Cardiac fibroblast (primary cell): Measurements from ENCODE around the gene ZNF184.

Source experiments
- DNase-seq, 2 donors: peaks; one replicate each; pipeline versions ENCODE4 v3.0.0 to v3.0.0-alpha.2; 2010; ENCODE audit warnings: low read depth in 2 of 2
- H3K4me3 ChIP-seq, 2 donors: replicated peaks in 1 of 2; 1 replicate in 1 of 2; 2 replicates in 1 of 2; pipeline ENCODE4 v1.5.1; 2011; ENCODE audit warnings: low read depth in 2 of 2, low read length in 2 of 2, mild to moderate bottlenecking in 2 of 2, moderate library complexity in 1 of 2
- CTCF ChIP-seq: IDR thresholded peaks from one replicate; pipeline ENCODE4 v1.5.1; 2011; ENCODE audit warnings: low read depth, mild to moderate bottlenecking, low read length, inconsistent platforms

The ZNF184 gene

GRCh38 chr6:27478141-27478705 lies 5.3 kb upstream of the ZNF184 start:
- H3K4me3 ChIP-seq: peak overlapping the region; percentile 66 to 73
- peak; percentile 25 to 55 for DNase-seq
- no peak for TF ChIP-seq CTCF

GRCh38 chr6:27477318-27478013 lies 4.6 kb upstream of the ZNF184 start:
- DNase-seq: no peak
- H3K4me3 ChIP-seq: peak overlapping the region in 1 of 2 donors; percentile 66
- no peak for TF ChIP-seq CTCF

GRCh38 chr6:27476090-27476489 lies 3.2 kb upstream of the ZNF184 start:
- H3K4me3 ChIP-seq: no peak overlapping the region
- DNase-seq: no peak
- no peak for TF ChIP-seq CTCF

- no peak for TF ChIP-seq CTCF
- no peak overlapping the region for H3K4me3 ChIP-seq
- no peak for DNase-seq
These were observed 1.8 kb upstream of the ZNF184 start for GRCh38 chr6:27474672-27475071.

- no peak for TF ChIP-seq CTCF
- no peak for DNase-seq
- H3K4me3 ChIP-seq: no peak overlapping the region
These were observed 1.2 kb upstream of the ZNF184 start for GRCh38 chr6:27474172-27474465.

- TF ChIP-seq CTCF: no peak
- peak overlapping the region; percentile 76 to 93 for H3K4me3 ChIP-seq
- DNase-seq: peak; percentile 69 to 77
These were observed 706 bp downstream of the ZNF184 start for GRCh38 chr6:27472182-27472616.
